GM19193 (cell line): ENCODE data around the gene CLNK.

ENCODE experiments used
- POLR2A ChIP-seq: IDR thresholded peaks from 4 replicates; pipeline ENCODE4 v1.6.1; 2011; ENCODE audit not compliant: insufficient read depth, insufficient read length; ENCODE audit errors: extremely low read depth

The CLNK gene

DNA sequence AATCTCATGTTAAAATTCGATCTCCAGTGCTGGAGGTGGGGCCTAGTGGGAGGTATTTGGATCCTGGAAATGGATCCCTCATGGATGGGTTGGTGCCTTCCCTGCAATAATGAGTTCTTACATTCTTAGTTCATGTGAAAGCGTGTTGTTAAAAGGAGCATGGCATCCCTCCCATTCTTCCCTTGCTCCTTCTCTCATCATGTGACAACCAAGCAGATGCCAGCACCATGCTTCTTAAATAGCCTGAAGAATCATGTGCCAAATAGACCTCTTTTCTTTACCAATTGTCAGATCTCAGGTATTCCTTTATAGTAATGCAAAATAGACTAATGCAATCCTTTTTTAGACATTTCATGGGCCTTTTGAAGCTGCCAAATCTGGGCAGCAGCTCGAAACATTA is 29.0 kb upstream of the CLNK start:
- no peak for TF ChIP-seq POLR2A

DNA sequence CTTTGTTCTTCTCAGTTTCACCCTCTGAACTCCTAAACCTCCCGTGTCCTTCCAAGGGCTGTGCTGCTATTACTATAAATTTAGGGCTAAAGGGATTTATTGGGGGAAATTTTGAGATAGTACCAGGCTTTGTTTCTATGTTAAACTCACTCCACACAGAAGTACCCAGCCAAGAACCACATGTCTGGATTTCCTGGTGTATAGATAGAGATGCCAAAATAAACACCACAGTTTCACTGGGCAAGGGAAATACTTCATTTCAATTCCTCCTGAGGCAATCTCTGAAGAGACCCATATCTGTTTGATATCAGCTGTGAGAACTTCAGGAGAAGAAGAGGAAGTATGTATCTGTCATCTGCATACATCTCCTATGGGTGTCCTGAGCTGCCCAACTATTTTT is 21.7 kb upstream of the CLNK start:
- TF ChIP-seq POLR2A, result no peak

DNA sequence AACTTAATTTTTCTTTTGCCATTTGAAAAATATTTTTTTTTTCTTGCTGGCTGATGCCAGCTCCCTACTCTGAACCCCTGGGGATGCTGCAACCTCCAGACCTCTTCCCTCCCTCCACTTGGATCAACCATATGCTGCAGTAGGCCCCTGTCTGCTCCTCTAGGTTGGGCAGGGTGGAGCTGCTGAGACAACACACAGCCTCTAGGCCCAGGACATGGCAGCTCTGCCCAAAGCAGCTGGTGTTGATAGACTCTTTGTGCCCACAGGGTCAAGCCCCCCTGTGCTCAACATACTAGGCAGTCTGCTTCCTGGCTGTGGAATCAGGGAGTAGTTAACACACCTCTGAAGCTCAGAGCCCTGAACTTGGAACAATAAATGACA is 19.9 kb upstream of the CLNK start:
- no peak for TF ChIP-seq POLR2A

DNA sequence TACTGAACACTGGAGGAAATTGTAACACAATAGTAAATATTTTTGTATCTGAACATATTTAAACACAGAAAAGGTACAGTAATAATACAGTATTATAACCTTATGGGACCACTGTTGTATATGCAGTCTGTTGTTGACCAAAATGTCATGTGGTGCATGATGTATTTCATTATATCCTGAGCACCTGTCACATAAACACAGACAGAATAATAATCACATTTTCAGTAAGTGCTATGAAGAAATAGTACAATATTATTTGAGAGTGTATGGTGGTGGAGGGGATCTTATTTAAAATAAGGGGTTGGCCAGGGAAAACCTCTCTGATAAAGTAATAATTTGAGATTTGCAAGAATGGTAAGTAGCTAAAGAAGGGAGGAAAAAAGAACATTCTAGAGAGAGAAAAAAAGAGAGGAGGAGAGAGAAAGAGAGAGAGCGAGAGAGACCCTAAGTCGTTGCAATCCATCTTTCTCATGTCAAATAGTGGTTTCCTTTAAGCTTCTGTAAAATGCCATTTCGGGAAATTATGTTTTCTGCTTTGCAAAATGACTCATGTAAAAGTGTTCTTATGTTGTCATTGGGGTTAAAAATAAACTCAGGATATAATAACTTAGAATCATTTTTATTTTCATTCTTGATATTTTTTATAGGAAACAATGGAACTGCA is 19.3 kb upstream of the CLNK start:
- no peak for TF ChIP-seq POLR2A

DNA sequence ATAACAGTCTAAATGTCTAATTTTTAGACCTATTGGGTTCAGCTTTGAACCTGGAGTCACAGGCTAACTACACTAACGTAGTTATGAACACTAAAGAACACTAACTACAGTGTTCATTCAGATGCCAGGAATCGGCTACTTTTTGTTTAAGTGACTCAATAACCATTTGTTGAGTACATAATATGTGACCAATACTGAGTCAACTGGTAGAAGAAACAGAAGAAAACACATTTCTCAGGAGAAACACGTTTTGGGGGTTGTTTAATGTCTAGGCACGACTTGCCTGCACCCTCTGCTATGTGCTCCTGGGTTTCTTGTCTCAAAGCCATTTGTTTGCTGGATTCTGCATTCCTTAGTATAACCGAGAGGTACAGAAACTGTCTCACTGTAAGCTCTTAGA is 18.6 kb upstream of the CLNK start:
- TF ChIP-seq POLR2A, result no peak

DNA sequence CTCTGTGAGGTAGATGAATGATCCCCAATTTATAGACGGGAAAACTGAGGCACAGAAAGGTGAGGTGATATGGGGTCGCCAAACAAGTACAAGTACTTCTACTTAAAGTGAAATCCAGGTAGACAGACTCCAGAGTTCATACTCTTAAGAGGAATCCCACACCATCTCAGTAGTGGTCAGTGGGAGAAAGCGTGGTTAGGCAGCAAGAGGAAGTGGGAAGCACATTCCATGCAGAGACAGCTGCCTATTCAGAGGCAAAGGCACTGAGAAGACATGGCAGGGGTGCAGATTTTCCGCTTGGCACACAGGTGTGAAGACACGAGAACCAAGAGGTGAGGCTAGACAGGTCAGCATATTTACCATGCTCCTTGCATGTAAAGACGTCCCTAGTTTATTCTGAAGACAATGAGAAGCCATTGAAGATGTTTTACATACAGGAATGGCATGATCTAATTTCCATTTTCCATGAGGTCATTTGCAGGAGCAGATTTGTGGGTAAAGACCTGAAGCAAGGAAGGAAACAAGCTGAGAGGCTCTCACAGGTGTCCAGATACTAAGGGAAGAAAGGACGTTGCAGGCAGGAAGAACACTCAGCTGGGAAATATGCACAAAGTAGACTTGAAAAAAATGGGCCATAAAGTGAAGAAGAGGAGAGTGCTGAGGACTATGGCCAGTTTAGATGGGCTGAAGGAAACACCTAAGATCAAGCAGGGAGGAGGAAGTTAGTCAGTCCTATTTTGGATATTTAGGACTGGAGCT is 17.3 kb upstream of the CLNK start:
- TF ChIP-seq POLR2A, result no peak

DNA sequence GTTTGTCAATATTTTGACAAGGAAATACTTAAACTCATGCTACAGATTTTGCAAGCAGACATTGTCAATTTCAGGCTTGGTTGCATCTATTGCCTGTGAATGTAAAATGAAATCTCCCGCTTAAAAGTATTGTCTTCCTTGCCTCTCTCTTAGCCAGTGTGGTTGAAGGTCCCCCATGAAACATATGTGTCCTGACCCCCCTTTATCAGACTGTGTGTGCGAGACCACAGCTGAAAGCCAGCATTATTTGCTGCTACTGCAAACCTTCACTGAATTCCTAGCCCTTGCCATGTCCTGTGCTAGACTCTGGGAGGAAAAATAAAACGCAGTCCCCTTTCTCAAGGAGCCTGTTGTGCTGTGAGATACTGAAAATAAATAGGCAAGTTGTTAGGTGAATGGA is 16.6 kb upstream of the CLNK start:
- no peak for TF ChIP-seq POLR2A

DNA sequence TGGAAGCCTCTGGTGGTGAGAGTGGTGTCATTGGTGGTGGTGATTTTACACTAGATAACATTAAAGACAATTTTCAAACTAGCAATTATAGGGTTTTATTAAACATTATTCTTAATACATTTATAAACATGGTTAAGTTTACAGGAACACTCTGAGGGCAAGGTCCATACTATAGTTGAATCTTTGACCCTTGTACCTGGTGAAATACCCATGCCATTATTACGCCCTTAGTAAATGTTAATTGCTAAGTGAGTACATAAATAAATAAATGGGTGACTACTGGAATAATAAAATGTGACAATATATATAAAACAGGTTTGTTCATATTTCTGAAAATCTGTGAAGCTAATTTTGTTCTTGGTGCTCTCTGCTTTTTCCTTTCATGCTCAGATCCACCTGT is 13.6 kb upstream of the CLNK start:
- TF ChIP-seq POLR2A, result no peak

DNA sequence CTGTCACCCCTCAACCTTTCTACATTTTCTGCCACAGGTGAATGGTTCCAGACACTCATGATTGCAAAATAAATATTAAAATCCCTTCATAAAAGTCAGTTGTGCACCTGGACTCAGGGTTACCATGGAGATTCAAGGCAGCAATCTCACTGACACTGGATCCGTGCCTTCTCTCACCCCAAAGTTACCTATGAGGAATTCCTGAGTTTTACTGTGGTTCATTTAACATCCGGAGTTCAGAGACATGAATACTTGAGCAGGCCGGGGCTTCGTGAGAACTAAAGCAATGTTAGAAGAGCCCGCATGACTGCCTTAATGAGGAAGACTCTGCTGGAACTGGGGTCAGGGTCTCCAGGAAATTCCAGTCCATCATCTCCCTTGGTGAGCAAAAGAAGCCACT is 12.5 kb upstream of the CLNK start:
- TF ChIP-seq POLR2A, result no peak

DNA sequence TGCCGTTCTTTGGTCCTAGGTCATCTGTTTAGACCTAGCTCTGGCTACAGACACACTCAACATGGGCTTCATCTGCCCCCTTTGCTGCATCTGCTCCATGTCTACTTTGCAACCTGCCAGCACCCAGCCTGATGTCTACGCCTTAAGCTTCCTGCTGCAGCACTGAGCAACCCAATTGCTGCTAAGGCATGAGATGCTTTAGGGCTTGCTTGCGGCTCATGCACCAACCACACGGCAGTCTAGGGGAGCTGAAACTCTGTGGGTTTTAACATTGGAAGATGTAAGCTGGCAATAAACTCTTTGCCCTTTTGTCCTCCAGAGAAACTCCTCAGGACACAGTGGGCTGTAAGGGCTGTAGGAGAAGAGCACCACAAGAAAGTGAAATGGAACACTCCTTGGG is 11.7 kb upstream of the CLNK start:
- TF ChIP-seq POLR2A, result no peak

DNA sequence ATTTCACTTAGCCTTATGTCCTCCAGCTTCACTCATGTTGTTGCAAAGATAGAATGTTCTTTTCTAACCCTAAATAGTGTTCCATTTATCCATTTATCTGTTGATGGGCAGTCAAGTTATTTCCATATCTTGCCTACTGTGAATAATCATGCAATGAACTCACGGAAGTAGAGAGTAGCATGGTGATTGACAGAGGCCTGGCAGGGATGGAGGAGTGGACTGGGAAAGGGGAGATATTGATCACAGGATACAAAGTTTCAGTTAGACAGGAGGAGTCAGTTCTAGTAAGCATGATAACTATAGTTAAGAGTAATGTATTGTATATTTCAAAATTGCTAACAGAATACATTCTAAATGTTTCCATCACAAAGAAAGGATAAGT is 10.3 kb upstream of the CLNK start:
- TF ChIP-seq POLR2A, result no peak

DNA sequence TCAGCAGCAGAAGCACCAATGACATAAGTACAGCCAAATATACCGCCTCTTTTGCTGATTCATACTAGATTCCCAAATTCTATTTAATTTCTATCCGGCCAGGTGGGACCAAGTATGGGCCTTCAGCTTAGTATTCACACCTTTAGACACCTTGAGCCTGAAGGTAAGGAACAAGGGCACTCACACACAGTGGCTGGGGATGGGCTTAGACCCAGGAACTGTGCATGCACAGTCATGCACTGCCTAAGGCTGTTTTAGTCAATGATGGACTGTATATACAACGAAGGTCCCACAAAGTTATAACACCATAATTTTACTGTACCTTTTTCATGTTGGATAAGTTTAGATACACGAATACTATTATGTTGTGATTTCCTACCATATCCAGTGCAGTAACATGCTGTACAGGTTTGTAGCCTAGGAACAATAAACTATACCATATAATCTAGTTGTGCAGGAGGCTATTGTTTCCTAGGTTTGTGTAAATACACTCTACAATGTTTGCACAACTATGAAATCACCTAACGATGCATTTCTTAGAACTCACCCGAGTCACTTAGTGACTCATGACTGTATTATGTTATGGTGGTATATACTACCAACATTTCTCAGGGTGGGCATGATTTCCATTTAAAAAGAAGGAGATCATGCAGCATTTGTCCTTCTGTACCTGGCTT is 9.7 kb upstream of the CLNK start:
- TF ChIP-seq POLR2A, result no peak

DNA sequence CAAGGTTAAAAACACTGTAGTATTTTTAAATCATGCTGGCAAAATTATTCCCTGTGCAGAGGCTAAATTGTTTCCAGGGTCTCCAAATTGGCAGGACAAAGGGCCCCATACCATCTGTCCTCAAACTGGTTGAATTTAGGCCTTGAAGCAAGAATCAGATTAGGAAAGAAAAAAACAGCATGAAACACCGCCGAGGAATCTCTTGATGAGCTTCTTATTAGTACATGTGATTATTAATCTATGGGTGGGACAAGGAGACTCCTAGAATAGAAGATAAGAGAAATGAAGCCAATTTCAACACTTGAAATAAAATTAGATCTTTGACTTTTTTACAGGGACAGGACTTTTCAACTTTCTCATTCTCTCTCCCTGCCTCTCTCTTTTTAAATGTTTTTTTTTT is 7.1 kb upstream of the CLNK start:
- TF ChIP-seq POLR2A, result no peak

DNA sequence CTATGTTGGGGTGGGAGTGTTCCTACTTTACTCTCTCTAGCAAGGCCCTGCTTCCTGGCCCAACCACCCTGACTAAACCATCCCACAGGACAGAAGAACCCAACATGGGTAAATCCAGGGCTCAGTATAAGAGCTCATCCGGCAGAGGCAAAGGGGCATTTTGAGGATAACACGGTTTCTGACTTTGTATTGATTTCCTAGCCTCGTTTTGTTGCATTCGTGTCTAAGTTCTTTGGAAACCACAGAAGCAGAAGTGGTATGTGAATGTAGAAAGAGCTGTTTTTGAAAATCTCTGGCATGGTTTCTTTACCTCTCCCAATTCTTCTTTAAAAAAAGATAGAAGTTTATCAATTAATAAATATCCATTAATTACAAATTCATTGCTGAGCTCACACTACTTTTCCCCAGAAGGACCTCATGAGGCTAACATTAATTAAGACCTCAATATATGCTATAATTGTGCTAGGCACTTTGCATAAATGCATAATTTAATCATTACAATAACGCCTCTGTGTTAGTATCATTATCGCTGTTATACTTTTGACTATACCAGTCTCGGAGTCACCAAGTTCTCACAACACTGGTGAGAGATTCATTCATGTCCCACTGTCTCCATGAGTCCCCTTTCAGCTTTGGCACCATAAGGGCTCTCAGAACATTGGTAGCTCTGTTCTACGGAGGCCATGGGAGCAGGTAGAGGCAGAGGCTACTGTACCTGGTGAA is 5.8 kb upstream of the CLNK start:
- TF ChIP-seq POLR2A, result no peak

DNA sequence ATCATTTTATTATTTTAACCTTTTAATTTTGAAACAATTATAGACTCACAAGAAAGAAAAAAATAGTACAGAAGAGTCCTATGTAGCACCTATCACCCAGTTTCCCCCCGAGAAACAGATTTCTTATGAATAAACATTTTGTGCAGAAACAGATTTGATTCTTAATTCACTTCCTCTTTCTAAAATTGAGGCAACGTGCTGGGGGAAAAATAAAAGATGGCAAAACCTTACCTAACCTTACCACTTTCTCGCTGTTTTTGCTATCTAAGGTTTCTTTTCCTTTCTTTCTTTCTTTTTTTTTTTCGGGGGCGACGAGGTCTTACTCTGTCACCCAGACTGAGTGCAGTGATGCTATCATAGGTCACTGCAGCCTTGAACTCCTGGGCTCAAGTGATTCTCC is 4.3 kb upstream of the CLNK start:
- no peak for TF ChIP-seq POLR2A

DNA sequence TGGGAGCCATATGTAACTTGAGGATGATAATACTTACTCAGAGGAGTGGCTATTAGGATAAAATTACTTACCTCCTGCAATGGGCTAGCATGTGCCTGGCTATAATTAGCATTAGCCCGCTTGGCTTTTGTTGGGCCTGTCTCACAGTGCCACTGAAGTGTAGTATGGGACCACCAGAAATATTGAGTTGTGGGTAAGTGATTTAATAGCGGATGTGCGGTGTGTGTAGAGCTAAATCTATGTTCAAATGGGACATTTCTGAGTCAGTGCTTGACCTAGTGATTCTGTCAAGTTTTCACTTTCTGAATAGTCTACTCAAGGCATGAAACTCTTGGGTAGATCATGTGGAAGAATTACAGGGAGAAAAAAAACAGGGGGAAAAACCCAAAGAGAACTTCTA is 3.5 kb upstream of the CLNK start:
- TF ChIP-seq POLR2A, result no peak

DNA sequence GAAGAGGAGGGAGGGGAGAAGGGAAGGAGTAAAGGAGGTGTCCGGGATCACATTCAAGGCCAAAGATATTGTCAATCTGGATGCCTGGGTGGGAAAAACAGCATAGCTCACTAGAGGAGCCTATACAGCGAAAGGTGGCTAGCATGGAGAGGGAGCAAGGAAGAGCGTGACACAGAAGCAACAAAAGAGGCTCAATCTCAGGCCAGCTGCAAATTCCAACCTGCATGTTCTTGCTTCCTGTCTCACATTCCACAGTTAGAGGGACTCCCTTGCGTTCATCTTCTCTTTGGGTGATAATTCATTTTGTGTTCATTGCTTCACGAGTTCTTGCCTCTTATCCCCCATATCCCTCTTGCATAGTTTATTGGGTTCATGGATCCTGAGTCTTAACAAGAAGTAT is 3.0 kb upstream of the CLNK start:
- TF ChIP-seq POLR2A, result no peak

DNA sequence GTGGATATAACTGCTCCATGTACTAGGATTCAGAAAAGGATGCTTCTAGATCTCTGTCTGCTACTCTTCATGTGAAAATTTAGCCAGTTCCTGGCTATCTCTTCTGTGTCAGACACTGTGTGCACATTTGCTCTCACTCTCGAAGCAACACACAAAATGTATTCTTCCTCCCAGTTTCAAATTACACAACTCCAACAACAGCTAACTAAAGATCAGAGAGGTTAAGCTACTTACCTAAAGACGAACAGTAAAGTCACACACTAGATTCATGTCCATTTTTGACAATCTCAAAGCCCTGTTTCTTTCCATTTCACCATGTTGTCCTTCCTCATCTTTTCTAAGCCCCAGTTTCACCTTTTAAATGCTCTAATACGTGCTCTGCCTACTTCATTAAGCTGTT is 2.2 kb downstream of the CLNK start:
- no peak for TF ChIP-seq POLR2A
